Measurements from ENCODE around the gene FKBP7. TPM values are rescaled to one million over a fixed set of nuclear protein-coding genes. Genes with fewer than 3 reads are reported as not detected.
A peak's percentile ranks its signal among the peaks of the same experiment; 100 is the strongest.

FKBP7 gene
- total RNA-seq, 4 donors from 2014 or later: 12.3 to 26.0 (median 17.5) TPM

DNA sequence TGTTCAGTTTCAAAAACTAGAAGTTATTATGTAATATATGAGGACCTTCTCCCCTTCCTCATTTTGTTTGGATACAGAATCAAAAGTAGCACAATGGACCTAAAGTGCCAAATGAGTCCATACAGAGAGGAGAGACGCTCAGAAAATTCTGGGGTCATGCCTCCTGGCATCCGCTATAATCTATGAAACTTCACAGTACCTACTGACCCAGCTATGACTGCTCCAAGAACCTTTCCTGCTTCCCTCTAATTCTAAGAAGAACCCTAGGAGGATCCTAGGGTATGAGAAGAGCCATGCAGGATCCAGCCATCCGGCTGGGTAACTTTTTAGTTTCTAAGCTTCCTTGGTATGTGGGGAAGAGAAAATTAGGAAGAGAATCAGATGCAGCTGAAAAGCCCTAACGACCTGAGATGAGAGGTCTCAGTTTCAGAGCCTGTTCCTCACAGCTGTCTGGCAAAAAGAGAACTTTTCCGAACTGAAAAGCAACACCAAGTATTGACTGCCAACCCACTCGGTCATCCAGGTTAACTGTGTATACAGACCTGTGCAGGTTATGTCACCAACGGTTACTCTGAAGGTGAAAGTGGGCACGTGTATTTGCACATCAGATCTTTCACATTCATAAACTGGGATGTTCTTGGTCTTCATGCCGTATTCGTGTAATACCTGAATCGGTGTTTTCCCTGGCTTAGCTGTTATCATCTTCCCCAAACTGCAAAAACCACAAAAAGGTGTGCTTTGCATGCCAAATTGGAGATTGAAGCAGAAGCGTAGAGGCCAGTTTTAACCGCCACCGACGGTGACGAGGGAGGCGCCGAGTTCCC lies 28.5 kb downstream of the FKBP7 start:
- H3K36me3 ChIP-seq: peaks cover 0 to 33% (median 6%) of the 10 kb centered on the region in 3 donors
- H3K27ac ChIP-seq: peak overlapping the region; percentile 96 to 99 (median 98)
- no peak for TF ChIP-seq POLR2A (IDR thresholded peaks at IDR 0.05)
- TF ChIP-seq, protein P1, sequence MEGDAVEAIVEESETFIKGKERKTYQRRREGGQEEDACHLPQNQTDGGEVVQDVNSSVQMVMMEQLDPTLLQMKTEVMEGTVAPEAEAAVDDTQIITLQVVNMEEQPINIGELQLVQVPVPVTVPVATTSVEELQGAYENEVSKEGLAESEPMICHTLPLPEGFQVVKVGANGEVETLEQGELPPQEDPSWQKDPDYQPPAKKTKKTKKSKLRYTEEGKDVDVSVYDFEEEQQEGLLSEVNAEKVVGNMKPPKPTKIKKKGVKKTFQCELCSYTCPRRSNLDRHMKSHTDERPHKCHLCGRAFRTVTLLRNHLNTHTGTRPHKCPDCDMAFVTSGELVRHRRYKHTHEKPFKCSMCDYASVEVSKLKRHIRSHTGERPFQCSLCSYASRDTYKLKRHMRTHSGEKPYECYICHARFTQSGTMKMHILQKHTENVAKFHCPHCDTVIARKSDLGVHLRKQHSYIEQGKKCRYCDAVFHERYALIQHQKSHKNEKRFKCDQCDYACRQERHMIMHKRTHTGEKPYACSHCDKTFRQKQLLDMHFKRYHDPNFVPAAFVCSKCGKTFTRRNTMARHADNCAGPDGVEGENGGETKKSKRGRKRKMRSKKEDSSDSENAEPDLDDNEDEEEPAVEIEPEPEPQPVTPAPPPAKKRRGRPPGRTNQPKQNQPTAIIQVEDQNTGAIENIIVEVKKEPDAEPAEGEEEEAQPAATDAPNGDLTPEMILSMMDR (IDR thresholded peaks at IDR 0.05): no peak
- TF ChIP-seq EP300 (IDR thresholded peaks at IDR 0.05): no peak
- H3K4me1 ChIP-seq: peaks cover 0 to 32% (median 16%) of the 10 kb centered on the region in 4 donors
- H3K9me3 ChIP-seq: no peaks in the 10 kb centered on the region
- peak overlapping the region; percentile 78 to 99 (median 92) for H3K4me3 ChIP-seq
- WGBS, 2 donors: 4 to 6% methylated on average over 16 to 18 of the region's 18 CpGs
- no peak for DNase-seq (ENCODE audit: low spot score in 2 of 2)
- H3K27me3 ChIP-seq: no peaks in the 10 kb centered on the region

DNA sequence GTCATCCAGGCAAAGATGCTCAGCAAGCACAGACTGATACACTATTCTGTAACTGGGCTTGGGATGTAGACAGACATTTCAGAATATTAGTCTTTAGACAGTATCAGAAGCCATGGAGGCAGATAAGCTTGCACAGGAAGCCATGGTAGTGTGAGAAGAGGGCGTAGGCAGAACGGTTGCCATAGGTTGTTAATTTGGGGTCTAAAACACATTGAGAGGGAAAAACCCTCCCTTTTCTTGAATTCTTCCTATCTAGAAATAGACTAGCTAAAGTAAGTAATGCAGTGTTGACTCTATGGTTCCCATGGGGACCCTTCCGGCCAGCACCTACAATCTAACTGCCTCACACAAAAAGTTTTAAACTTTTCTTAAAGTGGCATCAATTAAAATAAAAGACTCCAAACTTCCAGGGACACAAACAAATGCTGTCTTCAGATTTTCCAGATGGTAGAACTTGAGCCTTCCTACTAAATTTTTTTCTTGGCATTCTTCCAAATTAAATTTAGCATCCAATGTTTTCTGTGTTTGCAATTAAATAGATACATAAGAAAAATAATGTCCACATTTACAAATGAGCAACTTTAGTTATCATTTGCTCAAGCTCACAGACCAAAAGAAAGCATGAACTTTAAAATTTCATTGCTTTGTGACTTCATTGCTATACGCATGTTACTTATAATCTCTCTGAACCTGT lies 29.3 kb downstream of the FKBP7 start:
- Histone ChIP-seq H3K27me3 (no peaks in the 10 kb centered on the region), H3K36me3 (peaks cover 0 to 38% (median 6%) of the 10 kb centered on the region in 3 donors), H3K9me3 (no peaks in the 10 kb centered on the region), H3K27ac (peak overlapping the region in 2 of 4 donors; percentile 96 to 99), H3K4me1 (peaks cover 0 to 32% (median 16%) of the 10 kb centered on the region in 4 donors), H3K4me3 (peak overlapping the region in 2 of 4 donors; percentile 78 to 99)
- DNase-seq (ENCODE audit: low spot score in 2 of 2): no peak
- 41 to 61% methylated on average over 4 of the region's 4 CpGs for WGBS, 2 donors
- TF ChIP-seq EP300 (IDR thresholded peaks at IDR 0.05) (no peak), POLR2A (IDR thresholded peaks at IDR 0.05) (no peak)
- TF ChIP-seq, protein P1 (IDR thresholded peaks at IDR 0.05): no peak

DNA sequence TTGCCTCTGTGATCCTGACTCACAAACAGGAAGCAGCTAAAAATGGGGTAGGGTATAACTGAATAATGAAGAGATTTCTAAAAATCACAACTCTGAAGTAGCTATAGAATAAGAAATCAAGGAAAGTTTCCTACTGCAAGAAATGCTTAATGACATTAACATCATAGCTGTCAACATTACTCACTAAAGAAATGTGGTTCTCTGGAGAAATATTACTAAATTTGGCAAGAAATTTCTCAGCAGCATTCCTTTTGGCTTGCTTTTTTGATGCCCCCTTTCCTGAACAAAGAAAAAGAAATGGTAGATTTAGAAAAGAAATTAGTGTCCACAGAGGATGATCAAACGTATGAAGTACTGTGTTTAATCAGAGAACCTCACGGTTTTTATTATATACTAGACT lies 37.0 kb downstream of the FKBP7 start:
- Histone ChIP-seq H3K36me3 (peaks cover 0 to 94% (median 14%) of the 10 kb centered on the region in 3 donors), H3K4me3 (no peak overlapping the region), H3K9me3 (no peaks in the 10 kb centered on the region), H3K27me3 (no peaks in the 10 kb centered on the region), H3K27ac (no peak overlapping the region), H3K4me1 (no peaks in the 10 kb centered on the region)
- DNase-seq (ENCODE audit: low spot score in 2 of 2): no peak
- TF ChIP-seq POLR2A (IDR thresholded peaks at IDR 0.05) (no peak), EP300 (IDR thresholded peaks at IDR 0.05) (no peak)
- TF ChIP-seq, protein P1 (IDR thresholded peaks at IDR 0.05): no peak
- WGBS, 2 donors: 85 to 87% methylated on average over 2 of the region's 2 CpGs

DNA sequence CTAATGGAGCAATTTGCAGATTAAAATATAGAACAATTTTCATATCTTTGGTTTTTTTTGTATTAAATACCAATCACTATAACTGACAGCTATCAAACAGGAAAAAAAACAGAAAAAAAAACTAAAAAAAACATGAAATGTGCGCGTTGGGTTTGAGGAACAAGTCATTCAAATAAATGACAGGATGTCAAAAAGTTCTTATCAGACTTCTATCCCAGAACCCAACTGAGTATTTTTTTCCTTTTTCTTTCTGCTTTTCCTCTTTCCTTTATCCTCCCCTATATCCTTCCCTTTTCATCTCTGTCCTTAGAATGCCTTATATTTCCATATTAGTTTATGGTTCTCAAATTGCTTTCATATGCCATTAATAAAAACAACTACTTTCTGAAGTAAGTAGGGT lies 41.7 kb downstream of the FKBP7 start:
- no peak for DNase-seq (ENCODE audit: low spot score in 2 of 2)
- Histone ChIP-seq H3K9me3 (no peaks in the 10 kb centered on the region), H3K36me3 (peaks cover 0 to 96% (median 10%) of the 10 kb centered on the region in 3 donors), H3K27me3 (no peaks in the 10 kb centered on the region), H3K4me3 (no peak overlapping the region), H3K4me1 (no peaks in the 10 kb centered on the region), H3K27ac (no peak overlapping the region)
- WGBS, 2 donors: 87 to 89% methylated on average over 2 of the region's 2 CpGs
- TF ChIP-seq EP300 (IDR thresholded peaks at IDR 0.05) (no peak), POLR2A (IDR thresholded peaks at IDR 0.05) (no peak)
- TF ChIP-seq, protein P1 (IDR thresholded peaks at IDR 0.05): no peak

DNA sequence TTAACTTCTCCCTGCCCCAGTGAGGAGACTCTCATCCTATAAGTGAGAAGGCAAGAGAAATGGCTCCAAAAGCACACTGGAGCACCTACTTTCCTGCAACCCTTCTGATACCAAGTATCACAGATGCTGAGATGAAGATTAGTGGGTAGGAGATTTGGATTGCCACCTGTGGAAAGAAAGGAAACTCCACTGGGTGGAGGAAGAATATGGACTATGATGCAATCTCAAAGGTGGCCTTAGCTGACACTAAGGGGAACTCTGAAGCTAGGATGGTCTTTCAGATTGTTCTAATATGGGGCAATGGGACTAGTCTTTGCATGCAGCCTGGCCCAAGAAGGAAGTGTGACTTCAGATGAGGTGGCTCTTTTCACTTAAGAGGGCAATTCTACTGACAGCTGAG lies 49.1 kb downstream of the FKBP7 start:
- Histone ChIP-seq H3K4me1 (no peaks in the 10 kb centered on the region), H3K4me3 (no peak overlapping the region), H3K9me3 (peaks cover 0 to 10% (median 0%) of the 10 kb centered on the region in 4 donors), H3K36me3 (peaks cover 0 to 89% (median 5%) of the 10 kb centered on the region in 3 donors), H3K27ac (no peak overlapping the region), H3K27me3 (no peaks in the 10 kb centered on the region)
- no peak for DNase-seq (ENCODE audit: low spot score in 2 of 2)
- TF ChIP-seq POLR2A (IDR thresholded peaks at IDR 0.05): no peak
- TF ChIP-seq, protein P1 (IDR thresholded peaks at IDR 0.05): no peak
- no peak for TF ChIP-seq EP300 (IDR thresholded peaks at IDR 0.05)

Data from tibial nerve (tissue), 4 donors.